ENCODE results near the gene AIPL1.

DNA sequence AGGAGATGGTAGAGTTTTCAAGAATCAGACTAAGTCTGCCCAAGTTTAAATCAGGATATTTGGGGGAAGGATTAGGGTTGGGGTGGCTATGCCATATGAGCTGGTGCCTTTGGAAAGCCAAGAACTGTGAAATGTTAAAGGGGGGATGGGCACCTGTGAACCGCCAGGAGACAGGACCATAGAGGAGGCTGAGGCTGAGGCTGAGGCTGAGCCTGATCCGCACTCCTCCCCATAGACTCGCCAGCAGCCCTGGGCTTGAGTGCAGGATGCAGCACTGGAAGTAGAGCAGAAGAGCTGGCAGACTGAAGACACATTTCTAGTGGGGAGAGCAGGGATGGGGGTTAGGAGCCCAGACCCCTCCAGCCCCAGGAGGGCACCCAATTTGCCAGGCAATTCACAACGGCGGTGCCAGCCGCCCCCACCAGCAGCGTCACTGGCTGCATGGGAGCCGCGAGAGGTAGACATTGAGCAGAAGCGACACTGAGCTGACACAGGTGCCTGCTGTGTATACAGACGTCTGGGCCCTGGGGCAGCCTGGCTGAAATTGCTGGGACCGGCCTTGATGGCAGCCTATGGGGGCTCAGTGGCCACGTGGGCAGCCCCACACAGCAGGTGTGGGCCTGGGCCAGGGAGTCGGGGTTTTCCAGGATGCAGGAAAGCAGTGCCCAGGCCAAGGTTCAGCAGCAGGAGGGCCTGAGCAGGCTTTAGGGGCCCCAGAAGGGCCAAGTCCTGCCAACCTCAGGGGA lies 18.5 kb upstream of the AIPL1 start:
- TF ChIP-seq, protein P1, sequence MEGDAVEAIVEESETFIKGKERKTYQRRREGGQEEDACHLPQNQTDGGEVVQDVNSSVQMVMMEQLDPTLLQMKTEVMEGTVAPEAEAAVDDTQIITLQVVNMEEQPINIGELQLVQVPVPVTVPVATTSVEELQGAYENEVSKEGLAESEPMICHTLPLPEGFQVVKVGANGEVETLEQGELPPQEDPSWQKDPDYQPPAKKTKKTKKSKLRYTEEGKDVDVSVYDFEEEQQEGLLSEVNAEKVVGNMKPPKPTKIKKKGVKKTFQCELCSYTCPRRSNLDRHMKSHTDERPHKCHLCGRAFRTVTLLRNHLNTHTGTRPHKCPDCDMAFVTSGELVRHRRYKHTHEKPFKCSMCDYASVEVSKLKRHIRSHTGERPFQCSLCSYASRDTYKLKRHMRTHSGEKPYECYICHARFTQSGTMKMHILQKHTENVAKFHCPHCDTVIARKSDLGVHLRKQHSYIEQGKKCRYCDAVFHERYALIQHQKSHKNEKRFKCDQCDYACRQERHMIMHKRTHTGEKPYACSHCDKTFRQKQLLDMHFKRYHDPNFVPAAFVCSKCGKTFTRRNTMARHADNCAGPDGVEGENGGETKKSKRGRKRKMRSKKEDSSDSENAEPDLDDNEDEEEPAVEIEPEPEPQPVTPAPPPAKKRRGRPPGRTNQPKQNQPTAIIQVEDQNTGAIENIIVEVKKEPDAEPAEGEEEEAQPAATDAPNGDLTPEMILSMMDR (IDR thresholded peaks at IDR 0.05 in 8 of 11, conservative IDR thresholded peaks at IDR 0.05 in 3 of 11), result no peak
- peak in 2 of 3 donors; percentile 50 to 55 for TF ChIP-seq POLR2AphosphoS5 (IDR thresholded peaks at IDR 0.05)
